WTC11 (cell line): ENCODE results near the gene ITSN1.

ENCODE experiments used
- ATF3 ChIP-seq: sonication (generic); formaldehyde crosslinking; conservative IDR thresholded peaks from 2 replicates; pipeline ENCODE4 v1.8.1; 2022; ENCODE audit warnings: mild to moderate bottlenecking, missing genetic modification reagents
- CBFB ChIP-seq: sonication (generic); formaldehyde crosslinking; IDR thresholded peaks from 2 replicates; pipeline ENCODE4 v1.8.1; 2022; ENCODE audit warnings: mild to moderate bottlenecking, low read depth, missing genetic modification reagents
- CREM ChIP-seq: sonication (generic); formaldehyde crosslinking; IDR thresholded peaks from 2 replicates; pipeline ENCODE4 v1.8.1; 2022; ENCODE audit warnings: mild to moderate bottlenecking, missing genetic modification reagents, moderate library complexity
- CTCF ChIP-seq: fragments of 200-600 bp; IDR thresholded peaks from 2 replicates; pipeline ENCODE4 v1.8.0; 2022; ENCODE audit warnings: antibody characterized with exemption
- NFYB ChIP-seq: sonication (generic); formaldehyde crosslinking; conservative IDR thresholded peaks from 2 replicates; pipeline ENCODE4 v1.8.0; 2022; ENCODE audit warnings: low read depth, missing genetic modification reagents
- TP53 ChIP-seq: sonication (generic); formaldehyde crosslinking; IDR thresholded peaks from 2 replicates; pipeline ENCODE4 v1.8.1; 2023; ENCODE audit warnings: mild to moderate bottlenecking, missing genetic modification reagents
- USF2 ChIP-seq: sonication (generic); formaldehyde crosslinking; IDR thresholded peaks from 2 replicates; pipeline ENCODE4 v1.8.1; 2023; ENCODE audit warnings: mild to moderate bottlenecking, missing genetic modification reagents, moderate library complexity
- ZBTB21 ChIP-seq: sonication (generic); formaldehyde crosslinking; IDR thresholded peaks from 2 replicates; pipeline ENCODE4 v1.8.1; 2023; ENCODE audit warnings: mild to moderate bottlenecking, missing genetic modification reagents, borderline replicate concordance

- TF ChIP-seq ZBTB21 (CRISPR knock-in tag): no peak
- no peak for TF ChIP-seq CTCF
- TF ChIP-seq NFYB (CRISPR knock-in tag): no peak
- no peak for TF ChIP-seq ATF3
- TF ChIP-seq CREM (CRISPR knock-in tag): no peak
- TF ChIP-seq TP53 (CRISPR knock-in tag): no peak
- no peak for TF ChIP-seq CBFB (CRISPR knock-in tag)
- TF ChIP-seq USF2: no peak
These were observed 118.5 kb downstream of the ITSN1 start for GRCh38 chr21:33760641-33761440.
